ENCODE data around the gene SLC22A12.

SLC22A12 gene

GRCh38 chr11:64647019-64647779 is 56.2 kb downstream of the SLC22A12 start:
- DNase-seq (ENCODE audit: low read depth in 2 of 2), result no peak

GRCh38 chr11:64648551-64648950 is 57.5 kb downstream of the SLC22A12 start:
- DNase-seq (ENCODE audit: low read depth in 2 of 2), result no peak

- no peak for DNase-seq (ENCODE audit: low read depth in 2 of 2)
These were observed 58.3 kb downstream of the SLC22A12 start for GRCh38 chr11:64649291-64649697.

GRCh38 chr11:64650923-64651523 is 60.0 kb downstream of the SLC22A12 start:
- DNase-seq (ENCODE audit: low read depth in 2 of 2), result no peak
